Left hindlimb (tissue), 1 donor: ENCODE measurements around the gene SLC12A2.

Experiments used
- DNase-seq: peaks from one replicate; pipeline ENCODE4 v3.0.0-alpha.2; 2018

SLC12A2 gene

DNA sequence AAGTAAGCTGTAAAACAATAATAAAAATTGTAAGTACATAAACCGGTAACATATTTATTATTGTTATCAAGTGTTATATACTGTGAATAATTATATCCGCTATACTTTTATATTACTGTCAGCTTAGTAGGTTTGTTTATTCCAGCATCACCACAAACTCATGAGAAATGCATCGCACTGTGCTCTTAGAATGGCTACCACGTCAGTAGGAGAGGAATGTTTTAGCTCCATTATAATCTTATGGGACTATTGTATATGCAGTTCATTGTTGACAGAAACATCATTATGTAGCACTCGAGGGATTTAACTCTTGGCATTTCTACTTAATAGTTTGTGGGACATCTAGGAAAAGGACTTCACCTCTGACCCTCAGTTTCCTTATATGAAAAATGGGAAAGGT is 16.4 kb downstream of the SLC12A2 start:
- no peak for DNase-seq

GRCh38 chr5:128100860-128101557 is 17.4 kb downstream of the SLC12A2 start:
- no peak for DNase-seq

- no peak for DNase-seq
Observed at GRCh38 chr5:128101676-128102075, 18.1 kb downstream of the SLC12A2 start.

GRCh38 chr5:128105203-128105602 is 21.6 kb downstream of the SLC12A2 start:
- no peak for DNase-seq

DNA sequence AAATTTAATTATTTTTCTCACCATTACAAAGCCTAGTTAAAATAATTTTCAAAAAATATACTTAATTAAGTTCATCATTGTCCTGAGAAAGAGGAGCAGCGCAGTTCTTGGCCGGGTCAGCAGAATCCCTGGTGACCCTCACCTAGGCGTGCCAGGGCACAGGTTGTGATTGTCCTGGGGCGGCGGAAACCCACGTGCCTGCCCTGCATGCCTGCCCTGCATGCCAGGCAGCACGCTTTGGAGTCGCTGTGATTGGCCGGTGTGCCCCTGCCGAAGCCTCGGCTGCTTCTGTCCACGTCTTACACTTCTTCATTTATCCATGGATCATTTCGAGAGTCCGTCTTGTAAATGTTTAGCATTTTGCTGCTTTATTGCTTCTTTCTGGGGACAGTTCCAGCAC is 25.6 kb downstream of the SLC12A2 start:
- no peak for DNase-seq

DNA sequence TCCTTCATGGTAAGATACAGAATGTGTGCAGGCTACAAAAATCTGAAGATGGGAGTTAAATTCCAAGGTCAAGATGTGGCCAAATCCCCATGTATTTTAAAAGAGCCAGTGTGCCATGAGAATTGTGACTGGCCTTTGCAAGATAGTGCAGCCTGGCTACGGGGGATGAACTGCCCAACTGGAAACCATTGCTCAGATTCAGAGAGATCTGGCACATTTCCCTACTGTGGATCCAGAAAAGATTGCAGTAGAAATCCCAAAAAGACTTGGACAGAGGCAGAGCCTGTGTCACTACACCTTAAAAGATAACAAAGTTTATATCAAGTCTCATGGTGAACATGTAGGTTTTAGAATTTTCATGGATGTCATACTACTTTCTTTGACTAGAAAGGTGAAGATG is 26.2 kb downstream of the SLC12A2 start:
- DNase-seq = no peak

DNA sequence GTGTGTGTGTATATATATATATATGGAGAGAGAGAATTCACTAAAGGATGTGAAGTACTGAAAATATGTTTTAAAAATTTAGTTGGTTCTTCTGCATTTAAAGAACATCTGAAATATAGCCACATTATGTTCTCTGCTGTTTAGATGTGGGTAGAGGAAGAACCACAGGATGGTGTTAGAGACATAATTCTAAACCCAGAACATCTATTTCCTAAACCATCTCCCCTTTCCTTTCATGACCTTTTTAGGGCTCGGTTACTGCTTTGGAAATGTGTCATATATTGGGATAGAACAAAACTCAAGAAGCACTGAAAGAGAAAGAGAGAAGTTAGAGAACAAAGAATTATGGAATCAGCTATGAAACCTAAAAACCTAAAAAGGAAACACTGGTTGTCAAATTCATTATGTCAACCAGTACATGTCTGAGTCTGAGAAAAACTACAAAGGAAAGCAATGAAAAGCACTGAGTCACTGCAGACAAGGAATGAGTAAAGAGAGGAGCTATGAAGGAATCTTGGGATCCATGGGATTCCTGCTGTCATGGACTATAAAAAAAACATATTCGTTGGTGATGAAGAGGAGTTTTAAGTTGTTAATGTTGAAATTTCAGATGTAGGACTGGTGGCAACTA is 28.4 kb downstream of the SLC12A2 start:
- DNase-seq = no peak

DNA sequence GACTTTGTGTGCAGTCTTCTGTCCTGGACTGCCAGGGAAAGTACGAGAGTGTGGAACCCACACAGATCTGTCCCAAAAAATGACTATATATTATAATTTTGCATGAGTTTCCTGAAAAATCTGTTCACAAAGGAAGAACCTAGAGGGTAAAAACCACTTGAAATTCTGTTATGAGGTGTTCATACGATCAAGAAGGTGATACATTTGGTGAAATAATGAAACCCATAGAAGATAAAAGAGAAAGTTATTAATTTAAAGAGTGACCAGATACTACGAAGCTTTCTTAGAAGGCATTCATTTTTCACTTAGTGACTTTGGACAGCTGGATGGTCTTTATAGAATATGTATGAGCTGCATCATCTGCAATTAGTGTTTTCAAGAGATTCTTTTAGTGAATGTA is 32.9 kb downstream of the SLC12A2 start:
- DNase-seq = no peak

GRCh38 chr5:128118214-128118613 is 34.6 kb downstream of the SLC12A2 start:
- no peak for DNase-seq

- DNase-seq = no peak
Observed at GRCh38 chr5:128121651-128122050, 38.1 kb downstream of the SLC12A2 start.

GRCh38 chr5:128123936-128124335 is 40.4 kb downstream of the SLC12A2 start:
- no peak for DNase-seq

GRCh38 chr5:128126241-128126640 is 42.7 kb downstream of the SLC12A2 start:
- no peak for DNase-seq

GRCh38 chr5:128132499-128132898 is 48.9 kb downstream of the SLC12A2 start:
- DNase-seq = no peak

GRCh38 chr5:128135286-128135685 is 51.7 kb downstream of the SLC12A2 start:
- DNase-seq = no peak

DNA sequence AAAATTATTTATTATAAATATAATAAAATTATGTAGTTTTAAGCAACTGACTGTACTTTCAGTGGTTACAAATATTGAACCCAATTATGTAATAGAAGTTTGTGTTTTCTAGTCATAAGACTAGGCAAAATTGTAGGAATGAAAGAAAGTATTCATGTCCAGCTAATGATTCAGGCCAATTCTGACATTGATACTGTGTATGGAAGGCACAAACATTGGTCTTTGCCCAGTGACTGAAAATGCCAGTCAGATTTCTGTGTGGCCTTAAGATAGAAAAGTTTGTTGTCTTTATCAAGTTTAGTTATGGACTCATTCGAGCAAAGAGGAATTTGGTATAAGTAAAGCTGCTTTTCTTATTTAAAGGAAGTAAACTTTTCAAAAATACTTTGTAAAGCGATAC is 60.3 kb downstream of the SLC12A2 start:
- DNase-seq = no peak

DNA sequence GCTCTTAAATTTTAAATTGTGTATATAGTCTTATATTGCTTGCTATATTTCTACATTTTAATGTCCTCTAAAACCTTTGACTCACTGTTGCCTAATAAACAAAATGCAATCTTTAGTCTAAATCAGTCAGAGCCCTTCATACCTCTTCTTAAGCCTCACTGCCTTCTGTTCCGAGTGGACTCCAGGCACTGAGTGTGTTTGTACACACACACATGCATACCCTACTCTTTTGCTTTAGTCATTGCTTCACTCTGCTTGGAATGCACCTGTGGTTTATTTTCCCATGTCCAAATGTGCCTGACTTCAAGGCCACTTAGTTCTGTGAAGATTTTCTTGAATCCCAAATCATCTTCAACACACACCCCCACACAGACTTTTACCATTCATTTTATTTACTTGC is 60.9 kb downstream of the SLC12A2 start:
- DNase-seq = no peak

DNA sequence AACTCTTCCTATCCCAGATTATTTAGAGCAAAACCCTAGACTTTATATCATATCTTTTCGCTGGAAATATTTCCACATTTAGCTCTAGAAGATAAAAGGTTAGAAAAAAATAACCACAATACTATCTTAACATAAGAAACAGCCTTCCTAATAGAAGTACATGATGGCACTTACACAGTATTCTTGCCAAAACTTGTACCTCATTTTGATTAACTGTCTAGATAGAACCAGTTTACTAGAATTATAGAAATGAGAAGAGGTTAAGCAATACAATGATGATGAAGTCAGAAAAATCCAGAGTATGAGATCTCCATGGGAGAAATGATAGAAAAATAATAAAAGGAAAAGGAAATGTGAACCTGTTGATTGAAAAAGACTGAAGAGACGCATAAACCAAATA is 63.1 kb downstream of the SLC12A2 start:
- no peak for DNase-seq

DNA sequence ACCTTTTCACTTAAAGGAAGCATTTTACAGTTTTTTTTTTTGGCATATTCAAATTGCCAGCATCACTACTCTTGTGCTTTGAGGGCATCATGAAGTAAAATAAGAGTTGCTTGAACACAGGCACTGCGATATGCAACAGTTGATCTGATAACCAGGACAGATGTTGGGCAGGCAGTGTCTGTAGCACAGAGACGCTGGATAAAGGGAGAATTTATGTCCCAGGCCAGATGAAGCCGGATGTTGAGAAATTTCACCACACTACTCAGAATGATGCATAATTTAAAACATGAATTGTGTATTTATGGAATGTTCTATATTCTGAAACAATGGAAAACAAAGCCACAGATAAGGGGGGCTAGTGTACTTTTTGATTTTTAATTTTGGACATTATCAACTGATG is 71.4 kb downstream of the SLC12A2 start:
- DNase-seq = no peak

DNA sequence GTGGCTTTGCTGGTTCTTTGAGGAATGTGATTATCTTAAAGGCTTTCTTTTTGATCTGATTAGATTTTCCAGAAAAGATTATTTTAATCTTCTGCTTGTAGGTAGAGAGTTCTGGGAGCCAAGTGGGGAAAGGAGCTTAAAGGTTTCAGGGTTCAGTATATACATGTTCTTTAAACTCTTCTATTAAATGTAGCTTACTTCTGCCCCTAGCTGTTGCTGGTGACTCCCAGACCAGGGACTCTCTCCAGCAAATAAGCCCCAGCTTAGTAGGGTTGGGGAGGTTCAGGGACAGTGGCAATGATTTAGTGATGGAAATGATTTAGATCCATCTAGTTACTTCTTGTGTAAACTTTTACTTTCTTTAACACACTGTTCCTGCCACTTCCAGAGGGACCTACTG is 72.2 kb downstream of the SLC12A2 start:
- no peak for DNase-seq

DNA sequence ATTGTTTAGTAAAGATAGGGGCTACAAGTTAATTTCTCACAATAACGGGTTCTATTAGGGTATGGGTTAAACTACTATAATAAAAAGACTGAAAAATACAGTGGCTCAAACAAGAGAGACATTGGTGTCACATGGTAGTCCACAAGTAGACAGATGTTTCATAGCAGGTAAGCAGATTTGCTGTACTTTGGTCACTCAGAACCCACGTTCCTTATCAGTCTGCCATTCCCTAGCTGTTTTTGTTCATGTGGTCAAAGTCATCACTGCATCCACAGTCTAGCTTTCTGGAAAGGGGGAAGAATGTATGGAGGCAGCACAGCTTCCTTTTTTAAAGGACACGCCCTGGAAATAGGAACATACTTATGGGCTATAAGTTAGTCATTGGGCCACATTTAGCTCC is 73.0 kb downstream of the SLC12A2 start:
- DNase-seq = no peak

- no peak for DNase-seq
Observed at GRCh38 chr5:128158342-128158741, 74.8 kb downstream of the SLC12A2 start.

- no peak for DNase-seq
Observed at GRCh38 chr5:128163991-128164390, 80.4 kb downstream of the SLC12A2 start.

DNA sequence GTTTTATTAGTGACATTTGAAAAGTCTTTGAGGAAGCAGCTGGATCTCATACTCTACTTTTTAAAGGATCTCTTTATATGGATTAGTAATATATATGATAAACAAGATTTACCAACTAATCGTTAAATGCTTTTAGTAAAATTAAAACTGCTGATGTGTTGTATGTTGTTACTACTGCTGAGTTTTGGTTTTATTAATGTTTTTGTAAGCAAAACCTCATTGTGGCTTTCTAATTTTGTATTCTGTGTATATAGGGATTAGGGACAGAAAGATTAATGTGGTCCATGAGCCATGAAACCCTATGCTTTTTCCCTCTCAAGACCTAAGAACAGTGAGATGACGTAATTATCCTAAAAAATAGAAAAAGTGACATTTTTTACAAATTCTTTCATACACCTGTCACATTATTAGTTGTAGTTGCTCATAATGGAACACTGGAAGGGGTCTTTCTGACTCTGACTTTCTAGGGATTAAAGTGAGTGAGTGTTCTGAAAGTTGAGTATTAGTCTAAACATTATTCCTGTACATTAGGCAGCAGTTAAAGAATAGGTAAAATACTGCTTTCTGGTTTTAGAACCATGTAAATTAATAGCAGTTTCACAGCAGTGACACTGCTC is 85.9 kb downstream of the SLC12A2 start:
- no peak for DNase-seq

- no peak for DNase-seq
Observed at GRCh38 chr5:128172102-128172501, 88.5 kb downstream of the SLC12A2 start.

DNA sequence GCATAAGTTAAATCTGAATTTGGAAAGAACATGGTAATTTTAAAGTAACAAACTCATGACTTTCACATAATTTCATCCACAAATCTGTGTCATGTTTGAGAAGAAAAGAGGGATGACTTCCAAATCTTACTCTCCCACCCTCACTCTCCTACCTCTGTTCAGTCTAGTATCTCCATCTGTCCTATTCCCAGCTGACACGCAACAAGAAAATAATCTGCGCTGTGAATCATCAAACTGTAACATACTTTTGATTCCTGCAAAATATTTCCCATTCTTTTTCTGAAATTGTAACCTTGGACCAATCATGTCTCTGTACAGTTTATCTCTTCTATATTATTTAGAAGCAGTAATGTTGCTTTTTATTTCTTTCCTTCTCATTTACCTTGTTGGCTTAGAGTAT is 91.4 kb downstream of the SLC12A2 start:
- no peak for DNase-seq
